ENCODE data around the gene ZNF541.

DNA sequence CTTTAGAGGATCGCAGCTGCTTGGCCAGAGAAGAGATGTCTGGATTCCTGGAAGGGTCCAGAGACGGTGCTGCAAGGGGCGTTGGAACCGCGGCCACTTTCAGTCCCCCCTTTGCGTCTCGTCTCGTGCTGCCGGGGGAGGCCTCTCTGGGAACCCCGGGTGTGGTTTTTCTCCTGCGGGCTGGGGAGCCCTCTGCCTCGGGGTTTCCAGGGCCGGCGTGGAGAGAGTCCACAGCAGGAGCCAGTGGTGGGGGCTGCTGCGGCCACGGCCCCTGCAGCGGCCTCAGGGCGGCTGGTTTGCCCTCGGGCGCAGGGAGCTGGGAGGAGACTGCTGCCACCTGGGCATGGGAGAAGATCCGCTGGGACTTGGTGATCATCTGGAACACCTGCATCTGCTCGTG is 28.5 kb downstream of the ZNF541 start:
- TF ChIP-seq, protein P1, sequence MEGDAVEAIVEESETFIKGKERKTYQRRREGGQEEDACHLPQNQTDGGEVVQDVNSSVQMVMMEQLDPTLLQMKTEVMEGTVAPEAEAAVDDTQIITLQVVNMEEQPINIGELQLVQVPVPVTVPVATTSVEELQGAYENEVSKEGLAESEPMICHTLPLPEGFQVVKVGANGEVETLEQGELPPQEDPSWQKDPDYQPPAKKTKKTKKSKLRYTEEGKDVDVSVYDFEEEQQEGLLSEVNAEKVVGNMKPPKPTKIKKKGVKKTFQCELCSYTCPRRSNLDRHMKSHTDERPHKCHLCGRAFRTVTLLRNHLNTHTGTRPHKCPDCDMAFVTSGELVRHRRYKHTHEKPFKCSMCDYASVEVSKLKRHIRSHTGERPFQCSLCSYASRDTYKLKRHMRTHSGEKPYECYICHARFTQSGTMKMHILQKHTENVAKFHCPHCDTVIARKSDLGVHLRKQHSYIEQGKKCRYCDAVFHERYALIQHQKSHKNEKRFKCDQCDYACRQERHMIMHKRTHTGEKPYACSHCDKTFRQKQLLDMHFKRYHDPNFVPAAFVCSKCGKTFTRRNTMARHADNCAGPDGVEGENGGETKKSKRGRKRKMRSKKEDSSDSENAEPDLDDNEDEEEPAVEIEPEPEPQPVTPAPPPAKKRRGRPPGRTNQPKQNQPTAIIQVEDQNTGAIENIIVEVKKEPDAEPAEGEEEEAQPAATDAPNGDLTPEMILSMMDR (IDR thresholded peaks at IDR 0.05; ENCODE audit: low read depth, low read length) = no peak
- TF ChIP-seq EZH2phosphoT487 (IDR thresholded peaks at IDR 0.05; ENCODE audit: low read depth) = no peak

All from OCI-LY3 (cell line).